Hypothalamus (tissue), 51 donors: ENCODE measurements around the gene TUBE1.
A peak's percentile ranks its signal among the peaks of the same experiment; 100 is the strongest.
"Not testable (repeated sequence)": the region's sequence is repeated elsewhere in the genome, so short reads cannot be mapped to it uniquely, and the experiment has no call there.

ENCODE experiments used
- DNase-seq, 51 donors: peaks; one replicate each; lab custom pipeline; 2025; lab: John Stamatoyannopoulos, UW

Gene TUBE1

GRCh38 chr6:112087136-112087911 is at the start of gene TUBE1, which contains the start of gene FAM229B:
Gene TUBE1, minus strand, starts transcription at chr6:112087482. Its CDS starts 48 bp downstream, at chr6:112087434.
Gene FAM229B, plus strand, starts transcription at chr6:112087591. Its CDS starts 11,693 bp downstream, at chr6:112099284.
- DNase-seq: peak; percentile 26 to 97 (median 89)

- no peak for DNase-seq
Measured at GRCh38 chr6:112130878-112131277, 43.6 kb upstream of the TUBE1 start.

- DNase-seq: no peak
Measured at GRCh38 chr6:112128208-112128607, 40.9 kb upstream of the TUBE1 start.

- no peak for DNase-seq
Measured at GRCh38 chr6:112123982-112124381, 36.7 kb upstream of the TUBE1 start.

- DNase-seq: no peak
Measured at GRCh38 chr6:112122756-112123155, 35.5 kb upstream of the TUBE1 start.

GRCh38 chr6:112118034-112118433 is 30.8 kb upstream of the TUBE1 start:
- no peak for DNase-seq

DNA sequence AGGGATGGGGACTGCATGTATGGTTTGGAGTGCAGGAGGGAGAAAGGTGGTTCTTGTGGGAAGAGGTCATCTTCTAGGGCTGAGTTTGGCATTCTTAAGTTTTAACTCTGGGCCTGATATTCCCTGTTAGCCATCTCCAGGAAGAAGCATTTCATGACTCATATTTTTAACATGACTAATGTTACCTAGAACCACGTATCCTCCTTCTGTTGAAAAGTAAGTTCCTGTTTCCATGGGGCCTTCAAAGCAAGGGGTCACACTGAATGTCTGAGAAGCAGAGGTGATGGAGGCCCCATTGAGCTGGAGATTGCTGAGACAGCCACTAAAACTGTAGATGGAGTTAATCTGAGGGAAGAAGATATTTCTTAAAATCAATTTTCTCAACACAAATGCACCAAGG is 30.3 kb upstream of the TUBE1 start:
- no peak for DNase-seq

- no peak for DNase-seq
Measured at GRCh38 chr6:112116221-112116620, 28.9 kb upstream of the TUBE1 start.

DNA sequence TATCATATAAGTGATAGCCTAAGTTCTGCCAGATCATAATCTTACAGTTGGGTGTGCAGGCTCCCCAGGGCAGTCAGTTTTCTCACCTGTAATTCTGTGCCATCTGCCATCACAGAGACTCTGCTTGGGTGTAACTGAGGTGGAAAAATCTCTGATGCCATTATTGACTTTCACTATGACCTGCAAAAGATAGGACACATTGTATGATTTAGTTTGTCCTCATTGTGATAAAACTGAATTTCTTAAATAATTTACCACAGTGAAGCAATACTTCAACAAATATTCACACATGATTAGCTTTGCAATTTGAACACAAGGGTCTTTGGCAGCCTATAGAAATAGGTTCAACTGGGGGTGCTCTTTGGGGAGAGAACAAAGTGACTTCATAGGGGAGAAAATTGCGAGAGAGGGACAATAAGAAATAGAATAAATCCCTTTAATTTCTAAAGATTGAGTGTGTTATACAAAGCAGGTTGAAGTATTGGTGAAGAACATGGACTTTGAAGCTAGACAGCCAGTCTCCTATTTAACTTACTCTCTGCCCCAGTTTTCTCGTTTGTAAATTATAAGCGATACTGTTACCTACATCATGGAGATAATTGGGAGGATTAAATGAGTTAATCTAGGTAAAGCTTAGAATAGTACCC is 27.4 kb upstream of the TUBE1 start:
- DNase-seq: no peak

DNA sequence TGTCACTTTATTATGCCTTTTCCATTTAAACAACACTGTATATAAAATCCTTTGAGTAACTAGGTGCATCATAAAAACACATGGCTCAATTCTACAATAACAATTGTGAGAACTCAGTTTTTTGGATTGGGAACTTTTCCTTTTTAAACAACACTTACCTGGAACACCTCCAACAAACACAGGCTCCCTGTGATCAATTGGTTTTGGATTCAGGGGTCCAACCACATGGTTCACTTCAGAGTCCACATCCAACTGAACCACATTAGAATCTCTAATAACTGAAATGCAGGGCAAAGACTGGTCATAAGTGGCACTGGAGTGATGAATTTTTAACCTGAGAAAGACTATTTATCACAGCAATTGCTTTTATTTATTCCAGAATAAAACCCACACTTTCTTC is 26.6 kb upstream of the TUBE1 start:
- no peak for DNase-seq

DNA sequence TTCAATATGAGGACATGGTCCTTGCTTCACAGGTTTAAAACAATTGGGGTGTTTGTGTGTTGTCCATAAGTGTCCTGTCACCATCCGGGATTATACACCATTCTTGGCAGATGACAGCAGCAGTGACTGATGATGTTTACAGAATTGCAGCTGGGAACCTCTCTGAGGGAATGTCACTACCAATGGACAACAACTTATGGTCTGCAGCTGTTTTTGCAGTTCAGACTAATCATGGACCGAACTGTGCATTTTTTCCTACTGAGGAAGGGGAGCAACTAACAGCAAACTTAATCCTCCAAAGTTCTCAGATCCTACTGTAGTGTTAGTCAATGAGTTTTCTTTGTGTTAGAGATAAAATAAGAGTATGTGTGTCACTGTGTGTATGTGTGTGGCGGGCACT is 26.1 kb upstream of the TUBE1 start:
- peak in 1 of 51 donors; percentile 16 for DNase-seq

GRCh38 chr6:112109262-112109661 is 22.0 kb upstream of the TUBE1 start:
- DNase-seq: peak in 4 of 51 donors; percentile 1 to 8 (median 6)

- no peak for DNase-seq
Measured at GRCh38 chr6:112106562-112106961, 19.3 kb upstream of the TUBE1 start.

DNA sequence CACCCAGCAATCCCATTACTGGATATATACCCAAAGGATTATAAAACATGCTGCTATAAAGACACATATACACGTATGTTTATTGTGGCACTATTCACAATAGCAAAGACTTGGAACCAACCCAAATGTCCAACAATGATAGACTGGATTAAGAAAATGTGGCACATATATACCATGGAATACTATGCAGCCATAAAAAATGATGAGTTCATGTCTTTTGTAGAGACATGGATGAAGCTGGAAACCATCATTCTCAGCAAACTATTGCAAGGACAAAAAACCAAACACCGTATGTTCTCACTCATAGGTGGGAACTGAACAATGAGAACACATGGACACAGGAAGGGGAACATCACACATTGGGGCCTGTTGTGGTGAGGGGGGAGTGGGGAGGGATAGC is 18.7 kb upstream of the TUBE1 start:
- DNase-seq: not testable (repeated sequence)

DNA sequence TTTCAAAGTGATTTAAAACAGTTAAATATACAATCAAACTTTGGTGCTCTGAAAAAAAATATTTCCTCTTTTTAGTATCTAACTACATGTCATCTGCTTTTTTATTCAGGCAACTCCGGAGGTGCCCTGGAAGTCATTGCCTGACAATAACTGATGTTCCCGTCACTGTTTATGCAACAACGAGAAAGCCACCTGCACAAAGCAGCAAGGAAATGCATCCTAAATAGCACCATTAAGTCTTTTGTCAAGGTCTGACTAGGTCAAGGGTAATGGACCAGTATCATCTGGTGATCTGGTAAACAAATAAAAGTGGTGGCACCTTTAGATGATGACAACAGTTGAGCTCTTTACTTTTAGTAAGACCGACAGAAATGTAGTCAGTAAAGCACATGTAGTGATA is 13.3 kb upstream of the TUBE1 start:
- DNase-seq: no peak

DNA sequence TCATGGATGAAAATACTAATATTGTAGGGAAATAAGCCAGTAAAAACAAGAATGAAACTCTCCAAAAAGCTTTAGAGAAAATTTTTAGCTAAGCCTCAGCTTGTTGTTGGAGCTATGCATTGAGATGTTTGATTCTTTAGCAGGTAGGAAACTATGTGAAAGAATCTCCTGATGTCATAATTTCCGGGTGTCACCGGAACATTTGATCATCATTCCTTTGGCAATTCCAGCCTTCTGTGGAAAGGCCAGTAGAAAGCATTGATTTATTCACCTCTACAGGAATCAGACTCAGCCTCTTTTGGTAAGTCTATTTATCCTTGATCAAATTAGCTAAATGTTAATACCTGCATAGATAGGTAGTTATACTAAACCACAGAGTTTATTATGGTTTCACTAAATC is 9.6 kb upstream of the TUBE1 start:
- DNase-seq: no peak

DNA sequence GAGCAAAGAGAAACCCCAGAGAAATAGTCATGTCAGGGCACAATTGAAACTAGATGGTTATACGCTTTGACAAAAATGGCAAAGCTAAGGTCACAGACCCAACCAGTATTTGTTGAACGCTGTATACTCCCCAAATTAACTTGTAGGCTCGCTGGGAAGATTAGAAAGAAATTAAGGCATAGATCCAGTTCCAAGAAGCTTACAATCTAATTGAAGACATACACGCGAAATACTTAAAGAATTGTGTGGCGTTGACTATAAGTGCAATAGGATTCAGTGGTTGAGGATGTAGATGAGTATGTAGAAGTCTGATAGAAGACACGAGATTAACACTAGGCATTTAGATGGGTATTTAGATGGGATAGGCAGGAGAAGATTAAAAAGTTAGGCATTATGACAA is 634 bp upstream of the TUBE1 start:
- DNase-seq: no peak

DNA sequence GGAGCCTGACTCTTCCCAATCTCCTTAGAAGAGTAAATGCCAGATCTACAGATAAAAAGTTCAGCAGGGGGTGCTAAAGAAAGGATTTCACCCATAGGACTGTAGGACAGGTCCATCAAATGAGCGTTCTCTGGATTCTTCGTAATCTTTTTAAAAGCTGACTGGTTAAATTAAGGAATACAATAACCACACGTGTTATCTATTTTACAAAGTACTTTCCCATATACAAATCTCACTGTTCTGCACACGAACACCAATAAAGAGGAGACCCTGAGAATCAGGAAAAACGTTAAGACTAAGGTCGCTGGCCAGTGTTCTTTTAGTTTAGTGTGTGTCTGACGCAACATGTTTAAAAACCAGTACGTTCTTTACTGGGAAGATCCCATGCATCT is 542 bp downstream of the TUBE1 start:
- DNase-seq: peak in 1 of 51 donors; percentile 68

DNA sequence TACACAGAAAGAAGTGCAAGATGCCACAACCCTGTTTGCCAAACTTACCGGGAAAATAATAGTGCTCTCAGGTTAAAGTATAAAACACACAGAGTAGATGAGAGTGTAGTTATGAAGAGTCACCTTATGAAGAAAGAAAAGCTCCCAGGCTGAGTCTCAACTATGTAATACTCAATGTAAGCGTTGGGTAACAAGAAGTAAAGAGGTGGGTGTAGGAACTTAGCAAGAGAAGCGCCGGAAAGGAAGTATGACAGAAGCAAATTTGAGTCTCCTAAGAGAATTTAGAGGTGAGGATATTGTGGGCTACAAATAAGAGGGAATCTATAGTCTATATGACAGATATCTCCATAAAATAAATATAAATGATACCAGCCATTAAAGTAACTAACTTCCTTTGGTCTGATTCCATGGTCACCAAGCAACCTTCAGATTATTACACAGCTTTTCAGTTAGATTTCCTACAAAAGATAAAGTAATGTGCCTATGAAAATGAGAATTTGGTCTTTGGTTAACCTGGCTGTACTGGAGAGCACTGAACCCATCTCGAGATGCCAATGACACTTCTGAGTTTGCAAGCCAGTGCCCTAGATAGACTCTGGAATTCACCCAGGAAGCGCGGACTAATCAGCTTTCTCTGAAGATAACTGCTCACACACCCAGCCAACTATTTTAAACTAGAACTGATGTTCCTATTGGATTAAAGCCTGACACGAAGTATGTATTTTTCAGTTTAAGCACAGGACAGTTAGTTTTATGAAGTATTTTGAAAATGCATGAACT is 1.8 kb downstream of the TUBE1 start:
- DNase-seq: no peak

DNA sequence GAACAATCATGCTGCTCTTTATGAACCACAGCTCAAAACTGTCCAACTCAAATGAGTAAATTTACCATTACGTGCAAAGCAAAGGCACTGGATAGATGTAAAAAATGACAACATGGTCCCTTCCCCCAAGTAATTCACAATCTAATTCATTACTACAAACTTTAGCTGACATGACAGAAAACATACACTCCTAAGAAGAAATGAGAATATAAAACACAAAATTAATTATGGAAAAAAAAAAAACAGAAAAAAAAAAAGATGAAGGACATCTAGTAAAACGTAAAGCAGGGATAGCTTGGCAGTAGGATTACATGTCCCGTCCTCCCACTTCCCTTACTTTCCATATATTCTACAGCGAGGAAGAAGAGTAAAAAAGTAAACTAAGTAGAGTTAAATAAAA is 5.7 kb downstream of the TUBE1 start:
- DNase-seq: no peak

GRCh38 chr6:112066606-112067005 is 20.7 kb downstream of the TUBE1 start:
- no peak for DNase-seq
